ENCODE data around the gene HERC3. TPM values are rescaled to one million over a fixed set of nuclear protein-coding genes. Genes with fewer than 3 reads are reported as not detected.

The HERC3 gene
- total RNA-seq, 1 experiment from 2014 or later: 5.5 TPM

DNA sequence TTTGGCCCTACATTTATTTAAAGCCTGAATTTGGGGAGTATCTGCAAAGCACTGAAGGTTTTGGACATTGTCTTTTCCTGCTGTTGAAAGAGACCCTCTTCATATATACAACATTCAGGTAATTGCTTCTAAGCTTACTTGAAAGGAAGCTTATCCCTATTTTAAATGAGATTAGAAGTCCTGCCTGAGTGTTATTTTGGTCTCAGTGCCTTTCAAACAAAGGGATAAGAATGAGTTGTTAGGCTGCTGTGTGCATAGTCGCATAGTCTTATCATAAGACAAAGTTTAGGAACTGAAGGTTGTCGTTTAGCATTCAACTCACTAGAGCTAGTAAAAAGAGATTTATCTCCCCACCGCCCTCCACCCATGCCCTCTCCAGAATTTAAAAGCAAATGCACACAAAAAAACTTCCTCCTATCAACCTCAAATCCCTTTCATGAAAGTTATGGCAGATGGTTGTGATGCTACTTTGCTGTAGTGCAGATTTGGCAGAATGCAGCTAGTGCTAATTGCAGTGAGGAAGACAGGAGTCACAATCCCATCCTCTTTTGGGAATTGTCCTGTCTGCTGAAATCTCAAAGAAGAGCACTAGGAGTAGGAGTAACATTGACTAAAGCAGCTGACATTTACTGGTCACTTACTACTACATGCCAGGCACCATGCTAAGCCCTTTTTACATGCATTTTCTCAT lies 5.8 kb downstream of the HERC3 start (continued):
- TF ChIP-seq IRF2 (CRISPR knock-in tag; IDR thresholded peaks at IDR 0.05; ENCODE audit: borderline replicate concordance, low read depth): no peak
- no peak for TF ChIP-seq TP53 (CRISPR knock-in tag; IDR thresholded peaks at IDR 0.05)

DNA sequence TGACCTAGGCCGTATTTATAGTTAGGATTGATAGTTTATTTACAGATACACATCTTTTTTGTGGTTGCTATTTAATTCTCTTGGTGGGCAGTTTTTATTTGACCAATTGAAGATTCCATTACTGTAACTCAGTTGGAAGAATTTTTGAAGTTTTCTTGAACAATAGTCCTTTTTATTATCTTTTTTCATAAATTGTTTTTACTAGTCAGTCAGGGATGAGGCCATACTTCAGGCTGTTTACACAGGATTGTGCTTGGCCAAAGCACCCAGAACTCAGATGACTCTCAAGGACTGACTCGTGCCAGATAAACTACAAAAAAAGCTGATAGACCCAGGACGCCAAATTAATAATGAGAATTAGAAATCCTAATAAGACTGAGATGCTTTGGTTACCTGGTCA lies 7.0 kb downstream of the HERC3 start:
- no peak overlapping the region for H3K4me3 Mint-ChIP-seq
- ChIA-PET CTCF (interaction anchor here (1.6 to 3.0 kb wide), 2 partner anchors 60 kb away, joined by 5 to 16 read pairs; no protein-coding TSS in a partner anchor), POLR2A (no interaction called here)
- TF ChIP-seq ZNF317 (CRISPR knock-in tag; IDR thresholded peaks at IDR 0.05; ENCODE audit: borderline replicate concordance, low read depth): no peak
- TF ChIP-seq, protein P1, sequence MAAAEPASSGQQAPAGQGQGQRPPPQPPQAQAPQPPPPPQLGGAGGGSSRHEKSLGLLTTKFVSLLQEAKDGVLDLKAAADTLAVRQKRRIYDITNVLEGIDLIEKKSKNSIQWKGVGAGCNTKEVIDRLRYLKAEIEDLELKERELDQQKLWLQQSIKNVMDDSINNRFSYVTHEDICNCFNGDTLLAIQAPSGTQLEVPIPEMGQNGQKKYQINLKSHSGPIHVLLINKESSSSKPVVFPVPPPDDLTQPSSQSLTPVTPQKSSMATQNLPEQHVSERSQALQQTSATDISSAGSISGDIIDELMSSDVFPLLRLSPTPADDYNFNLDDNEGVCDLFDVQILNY (CRISPR knock-in tag; IDR thresholded peaks at IDR 0.05): no peak
- no peak for TF ChIP-seq ELF4 (CRISPR knock-in tag; IDR thresholded peaks at IDR 0.05; ENCODE audit: low read depth)
- no peak overlapping the region for H3K27ac Mint-ChIP-seq
- H3K4me1 Mint-ChIP-seq: peaks cover 39% of the 10 kb centered on the region
- H3K36me3 Mint-ChIP-seq: no peaks in the 10 kb centered on the region
- peaks cover 20% of the 10 kb centered on the region for H3K27me3 Mint-ChIP-seq (ENCODE audit: low read depth)
- ATAC-seq (no peak), DNase-seq (ENCODE audit: low spot score) (no peak)
- peaks cover under 1% of the 10 kb centered on the region for H3K9me3 Mint-ChIP-seq

GRCh38 chr4:88599714-88600113 lies 7.4 kb downstream of the HERC3 start:
- no peaks in the 10 kb centered on the region for H3K36me3 Mint-ChIP-seq

More at GRCh38 chr4:88599714-88600113, 7.4 kb downstream of the HERC3 start:
- TF ChIP-seq TEAD4 (CRISPR knock-in tag; IDR thresholded peaks at IDR 0.05) (no peak), NFE2L1 (CRISPR knock-in tag; IDR thresholded peaks at IDR 0.05) (no peak), MXD4 (CRISPR knock-in tag; IDR thresholded peaks at IDR 0.05; ENCODE audit: borderline replicate concordance) (no peak), NR2C2 (CRISPR knock-in tag; IDR thresholded peaks at IDR 0.05) (no peak), ZNF219 (CRISPR knock-in tag; IDR thresholded peaks at IDR 0.05; ENCODE audit: borderline replicate concordance) (no peak), ZNF416 (CRISPR knock-in tag; IDR thresholded peaks at IDR 0.05) (no peak), NR1H2 (CRISPR knock-in tag; IDR thresholded peaks at IDR 0.05) (no peak), HMGXB4 (CRISPR knock-in tag; IDR thresholded peaks at IDR 0.05) (no peak), RORB (CRISPR knock-in tag; IDR thresholded peaks at IDR 0.05) (no peak), ZNF281 (CRISPR knock-in tag; IDR thresholded peaks at IDR 0.05) (no peak)
- TF ChIP-seq, protein P1 (CRISPR knock-in tag; IDR thresholded peaks at IDR 0.05): no peak
- TF ChIP-seq, protein P2, sequence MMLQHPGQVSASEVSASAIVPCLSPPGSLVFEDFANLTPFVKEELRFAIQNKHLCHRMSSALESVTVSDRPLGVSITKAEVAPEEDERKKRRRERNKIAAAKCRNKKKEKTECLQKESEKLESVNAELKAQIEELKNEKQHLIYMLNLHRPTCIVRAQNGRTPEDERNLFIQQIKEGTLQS (CRISPR knock-in tag; conservative IDR thresholded peaks at IDR 0.05): no peak
- Mint-ChIP-seq H3K4me3 (no peak overlapping the region), H3K4me1 (peaks cover 39% of the 10 kb centered on the region), H3K9me3 (peaks cover 5% of the 10 kb centered on the region), H3K27ac (no peak overlapping the region), H3K27me3 (ENCODE audit: low read depth) (peaks cover 16% of the 10 kb centered on the region)
- POLR2A ChIA-PET: no interaction called here
- ATAC-seq (no peak), DNase-seq (ENCODE audit: low spot score) (no peak)
- CTCF ChIA-PET: interaction anchor here (1.6 to 3.0 kb wide), 2 partner anchors 60 kb away, joined by 5 to 16 read pairs; no protein-coding TSS in a partner anchor

All from WTC11 (cell line).